NCI-H460 (cell line): ENCODE results near the gene CCR6. TPM values are rescaled to one million over a fixed set of nuclear protein-coding genes. Genes with fewer than 3 reads are reported as not detected.
"Not testable (repeated sequence)": the region's sequence is repeated elsewhere in the genome, so short reads cannot be mapped to it uniquely, and the experiment has no call there.

ENCODE experiments used
- DNase-seq: peaks from one replicate; pipeline ENCODE4 v3.0.0-alpha.2; 2016; ENCODE audit warnings: low read depth; ENCODE audit errors: extremely low read depth
- polyA plus RNA-seq: library from polyadenylated mRNA; depleted of rRNA; stranded (reverse); fragments of >200 nt; gene quantifications from 2 replicates; pipeline ENCODE4 v1.2.3, GENCODE V29; 2014; cell fraction: nucleus; rRNA removed
- total RNA-seq: library from RNA; depleted of rRNA; stranded (reverse); fragments of >200 nt; shearing (Covaris generic); gene quantifications from 2 replicates; pipeline ENCODE4 v1.2.3, GENCODE V29; 2014; rRNA removed

Gene CCR6
- not detected in 2 replicates for total RNA-seq
- polyA plus RNA-seq: not detected in 2 replicates

DNA sequence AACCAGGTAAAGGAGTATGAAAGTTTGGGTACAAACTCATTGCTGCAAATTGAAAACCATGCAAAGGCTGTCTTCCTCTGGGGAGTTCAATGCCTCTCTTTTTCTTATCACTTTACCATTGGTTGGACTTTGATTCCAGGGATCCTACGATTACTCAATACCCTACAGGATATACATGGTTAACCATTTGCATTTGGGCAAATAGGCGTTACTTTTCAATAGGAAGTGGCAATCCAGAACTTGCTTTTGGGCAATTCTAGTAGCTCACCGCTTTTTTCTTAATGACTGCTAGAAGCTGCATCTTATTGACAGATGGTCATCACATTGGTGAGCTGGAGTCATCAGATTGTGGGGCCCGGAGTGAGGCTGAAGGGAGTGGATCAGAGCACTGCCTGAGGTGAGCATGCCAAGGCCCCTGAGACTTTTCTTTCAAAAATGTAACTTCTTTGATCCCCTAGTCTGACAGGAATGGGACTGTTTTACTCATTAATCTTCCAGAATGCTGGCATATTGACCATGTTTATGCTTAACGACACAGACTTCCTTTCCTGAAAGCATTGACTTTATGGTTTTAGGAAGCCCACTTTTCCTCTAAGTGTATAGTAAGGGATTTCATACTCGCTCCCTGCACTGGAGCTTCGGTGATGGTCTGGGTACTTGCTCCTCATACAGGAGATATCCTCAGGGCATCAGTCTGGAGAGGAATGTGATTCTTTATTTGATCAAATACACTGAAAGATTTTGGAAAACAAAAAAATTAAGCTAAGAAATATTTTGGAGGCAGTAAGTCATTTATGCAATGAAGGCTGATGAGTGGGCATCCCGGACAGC is at the start of gene CCR6:
Gene CCR6 (plus strand): TSS at position 270 of the 831 bp plus-strand sequence. CDS start 13,039 bp downstream, outside the sequence.
- no peak for DNase-seq

- no peak for DNase-seq
These were observed 49.1 kb upstream of the CCR6 start for GRCh38 chr6:167073679-167074274.

GRCh38 chr6:167077241-167077932 is 45.5 kb upstream of the CCR6 start:
- no peak for DNase-seq

DNA sequence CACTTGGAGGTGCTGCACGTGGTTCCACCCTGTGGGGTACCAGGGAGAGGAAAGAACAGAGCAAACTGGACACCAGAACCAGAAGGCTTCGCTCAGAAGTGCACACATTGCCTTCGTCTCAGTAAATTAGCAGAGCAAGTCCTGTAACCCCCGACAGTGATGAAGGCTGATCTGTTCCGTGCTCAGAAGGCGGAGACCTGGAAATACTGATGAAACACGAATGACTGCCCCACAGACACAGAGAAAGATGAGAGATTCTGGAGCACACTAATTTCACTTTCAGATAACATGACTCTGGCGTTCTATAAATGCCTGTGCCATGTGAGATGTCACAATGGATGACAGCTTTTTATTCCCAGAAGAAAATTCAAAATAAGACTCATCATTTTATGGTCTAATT is 44.2 kb upstream of the CCR6 start:
- DNase-seq: no peak

GRCh38 chr6:167079853-167080297 is 43.0 kb upstream of the CCR6 start:
- no peak for DNase-seq

DNA sequence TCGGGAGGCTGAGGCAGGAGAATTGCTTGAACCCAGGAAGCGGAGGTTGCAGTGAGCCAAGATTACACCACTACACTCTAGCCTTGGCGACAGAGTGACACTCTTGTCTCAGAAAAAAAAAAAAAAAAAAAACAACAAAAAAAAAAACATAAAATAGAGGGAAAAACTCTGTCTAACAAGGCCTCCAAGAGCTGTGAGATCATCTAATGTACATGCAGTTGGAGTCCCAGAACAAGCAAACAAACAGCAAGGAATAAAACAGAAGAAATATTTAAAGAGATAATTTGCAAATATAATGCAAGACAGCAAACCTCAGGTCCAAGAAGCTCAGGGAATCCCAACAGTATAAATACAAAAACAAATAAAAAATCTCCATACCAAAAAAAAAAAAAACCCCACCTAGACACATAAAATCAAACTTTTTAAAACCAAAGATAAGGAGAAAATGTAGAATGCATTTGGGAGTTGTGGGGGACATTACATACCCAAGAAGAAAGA is 35.0 kb upstream of the CCR6 start:
- no peak for DNase-seq

- DNase-seq: not testable (repeated sequence)
These were observed 34.2 kb upstream of the CCR6 start for GRCh38 chr6:167088741-167089140.

DNA sequence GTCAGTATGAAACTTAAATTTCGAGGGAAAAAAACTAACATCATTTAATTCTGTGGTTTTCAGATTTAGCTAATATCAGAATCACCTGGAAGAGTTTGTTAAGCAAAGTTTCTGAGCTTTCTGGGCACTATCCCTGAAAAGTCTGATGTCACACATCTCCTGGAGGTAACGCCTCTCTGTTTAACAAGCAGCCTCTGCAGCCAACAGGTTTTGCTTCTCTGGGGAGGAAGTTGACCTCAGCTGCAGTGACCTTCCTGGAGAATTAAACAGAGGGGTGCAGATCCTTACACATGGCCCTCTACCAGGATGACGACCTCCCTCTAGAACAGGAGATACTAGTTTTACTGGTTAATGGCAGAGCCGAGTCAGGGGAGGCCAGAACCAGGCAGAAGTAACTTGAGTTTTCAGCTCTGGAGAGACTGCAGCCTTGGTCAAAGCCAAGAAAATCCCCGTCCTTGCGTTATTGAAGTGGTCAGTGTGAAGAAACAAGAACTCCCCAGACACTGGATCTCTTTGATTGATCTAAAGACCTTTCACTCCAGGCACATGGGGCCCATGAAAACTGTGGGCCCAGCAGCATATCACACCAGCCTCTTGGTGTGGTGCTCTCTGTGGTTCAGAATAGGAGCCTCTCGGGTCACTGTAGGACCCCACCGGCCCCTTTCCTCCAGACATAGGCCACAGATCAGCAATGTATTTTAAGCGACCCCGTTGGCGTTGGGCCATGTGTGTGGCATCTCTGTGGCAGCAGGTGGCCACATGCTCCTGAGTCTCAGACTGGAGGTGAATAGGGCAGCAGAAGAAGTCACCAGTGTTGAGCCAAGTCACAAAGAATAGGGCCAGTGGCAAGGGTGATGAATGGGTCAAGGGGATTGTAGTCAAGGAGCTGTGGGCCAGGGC is 33.4 kb upstream of the CCR6 start:
- DNase-seq: no peak

GRCh38 chr6:167090171-167090570 is 32.7 kb upstream of the CCR6 start:
- DNase-seq: no peak

DNA sequence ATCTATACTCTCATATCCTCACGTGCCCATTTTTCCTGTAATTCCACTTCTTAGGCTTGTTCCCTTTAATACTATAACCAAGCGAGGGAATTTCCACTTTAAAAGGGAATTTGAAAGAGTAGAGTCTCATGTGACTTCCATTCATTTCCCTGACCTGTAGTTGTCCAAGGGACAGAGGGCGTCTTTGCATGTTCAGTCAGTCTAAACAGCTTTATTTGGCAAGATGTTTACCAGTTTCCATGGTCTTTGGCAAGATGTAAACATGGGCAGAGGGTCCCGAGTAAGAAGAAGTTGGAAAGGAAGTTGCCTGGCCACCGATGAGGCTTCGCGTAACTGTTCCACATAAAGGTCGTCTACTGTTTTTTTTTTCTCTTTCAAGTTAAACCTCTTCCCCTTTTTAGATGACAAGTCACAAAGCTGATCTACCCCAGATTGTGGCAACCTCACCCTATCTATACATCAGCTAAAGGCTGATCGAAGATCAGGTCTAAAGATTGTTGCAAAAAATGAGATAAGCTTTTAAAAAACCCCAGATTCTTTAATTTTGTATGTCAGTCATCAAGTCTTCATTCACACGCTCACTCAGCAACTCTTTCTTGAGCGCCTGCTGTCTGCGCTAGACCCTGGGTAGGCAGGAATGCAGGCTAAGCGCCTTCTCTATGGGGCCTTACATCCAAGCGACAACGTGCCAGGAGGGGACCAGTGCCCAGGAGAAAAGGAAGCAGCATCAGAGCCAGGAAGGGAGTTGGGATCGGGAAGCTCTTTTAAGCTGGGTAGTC is 31.7 kb upstream of the CCR6 start:
- no peak for DNase-seq

GRCh38 chr6:167091805-167092107 is 31.1 kb upstream of the CCR6 start:
- no peak for DNase-seq

DNA sequence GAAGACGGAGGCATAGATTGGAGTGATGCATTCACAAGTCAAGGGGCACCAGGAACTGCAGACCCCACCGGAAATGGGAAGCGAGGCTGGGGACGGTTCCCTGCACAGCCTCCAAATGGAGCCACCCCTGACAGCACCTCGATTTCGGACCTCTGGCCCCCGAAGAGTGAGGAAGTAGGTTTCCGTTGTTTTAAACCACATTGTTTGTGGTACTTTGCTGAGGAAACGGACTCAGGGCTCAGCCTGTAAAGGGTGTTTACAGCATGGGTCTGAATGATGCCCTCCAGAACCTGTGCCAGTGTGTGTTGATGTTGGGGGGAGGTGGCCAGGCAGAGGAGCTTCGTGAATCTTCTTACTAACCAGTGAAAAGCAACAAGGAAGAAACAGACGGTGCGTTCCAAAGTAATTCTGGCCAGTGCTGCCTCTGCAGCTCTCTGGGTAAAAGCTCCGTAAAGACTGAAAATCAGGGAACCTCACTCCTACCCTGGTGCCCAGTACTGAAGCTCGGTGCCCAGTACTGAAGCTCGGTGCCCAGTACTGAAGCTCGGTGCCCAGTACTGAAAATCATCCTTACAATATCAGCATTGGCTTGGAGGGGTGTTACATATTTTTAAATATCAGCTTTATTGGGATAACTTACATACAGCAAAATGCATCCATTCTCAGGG is 30.1 kb upstream of the CCR6 start:
- no peak for DNase-seq

DNA sequence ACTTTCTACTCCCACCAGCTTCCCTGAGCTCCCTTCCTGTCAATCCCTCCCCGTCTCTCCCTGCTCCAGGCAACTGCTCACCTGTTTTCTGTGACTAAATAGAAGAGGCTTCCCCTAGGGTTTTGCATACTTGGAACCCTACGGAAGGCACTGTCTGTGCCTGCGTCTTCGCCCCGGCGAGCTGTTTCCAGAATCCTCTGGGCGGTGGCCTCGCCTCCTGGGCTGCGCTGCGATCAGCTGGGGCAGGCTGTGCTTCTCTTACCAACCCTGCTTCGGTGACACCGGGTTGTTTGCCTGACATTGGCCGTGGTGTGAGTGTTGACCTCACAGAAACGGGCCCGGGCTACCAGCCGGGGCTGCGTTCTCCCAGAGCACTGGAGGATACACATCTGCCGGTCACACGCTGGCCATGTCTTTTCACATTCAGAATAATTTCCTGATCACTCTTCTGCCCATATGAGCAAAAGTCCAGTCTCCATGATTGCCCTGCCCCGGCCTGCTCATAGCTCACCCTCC is 29.4 kb upstream of the CCR6 start:
- DNase-seq: no peak

DNA sequence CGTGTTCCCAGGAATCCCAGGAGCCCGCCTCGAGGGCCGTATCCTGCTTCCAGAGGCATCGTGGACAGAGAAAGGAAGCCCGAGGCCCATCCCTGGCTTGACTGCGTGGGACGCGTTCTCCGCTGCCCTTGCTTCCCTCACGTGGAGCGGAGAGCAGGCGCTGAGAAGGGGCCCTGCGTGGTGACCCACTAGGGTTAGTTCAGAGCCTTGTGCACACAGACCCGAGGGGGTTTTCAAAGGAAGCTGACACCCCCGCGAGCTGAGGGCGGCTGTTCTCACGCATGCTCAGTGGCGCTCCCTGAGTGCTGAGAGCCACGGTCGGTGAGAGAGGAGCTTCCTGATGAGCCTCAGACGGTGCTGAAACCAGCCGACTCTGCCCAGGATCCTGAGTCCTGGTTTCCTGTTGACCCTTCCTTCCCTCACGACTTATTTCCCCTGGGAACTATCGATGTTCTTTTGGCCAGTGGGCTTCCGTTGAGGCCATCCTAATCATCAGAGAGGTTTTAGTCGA is 28.9 kb upstream of the CCR6 start:
- DNase-seq: no peak

- no peak for DNase-seq
These were observed 28.5 kb upstream of the CCR6 start for GRCh38 chr6:167094436-167094819.

GRCh38 chr6:167094820-167095637 is 27.9 kb upstream of the CCR6 start:
- DNase-seq: no peak

DNA sequence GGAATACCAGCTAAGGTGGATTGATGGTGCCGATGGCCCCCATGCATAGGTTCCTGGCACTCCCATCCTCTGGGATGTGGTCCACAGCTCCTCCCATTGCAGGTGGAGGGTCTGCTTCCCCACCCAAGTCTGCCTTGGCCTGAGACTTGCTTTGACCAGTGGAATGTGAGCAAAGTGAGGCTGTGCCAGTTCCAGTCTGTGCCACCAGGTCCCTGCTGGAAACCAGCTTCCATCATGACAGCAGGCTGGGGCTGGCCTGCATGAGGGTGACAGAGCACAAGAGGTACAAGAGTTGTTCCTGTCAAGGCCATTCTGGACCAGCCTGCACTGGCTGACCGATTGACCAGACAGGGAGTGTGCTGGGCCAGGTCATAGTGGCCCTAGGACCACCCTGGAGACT is 27.0 kb upstream of the CCR6 start:
- DNase-seq: no peak

- DNase-seq: no peak
These were observed 25.9 kb upstream of the CCR6 start for GRCh38 chr6:167096991-167097390.
